ENCODE results near the gene KRT6A. TPM values are rescaled to one million over a fixed set of nuclear protein-coding genes. Genes with fewer than 3 reads are reported as not detected.

The KRT6A gene
- total RNA-seq, 1 donor from 2014 or later, result not detected

DNA sequence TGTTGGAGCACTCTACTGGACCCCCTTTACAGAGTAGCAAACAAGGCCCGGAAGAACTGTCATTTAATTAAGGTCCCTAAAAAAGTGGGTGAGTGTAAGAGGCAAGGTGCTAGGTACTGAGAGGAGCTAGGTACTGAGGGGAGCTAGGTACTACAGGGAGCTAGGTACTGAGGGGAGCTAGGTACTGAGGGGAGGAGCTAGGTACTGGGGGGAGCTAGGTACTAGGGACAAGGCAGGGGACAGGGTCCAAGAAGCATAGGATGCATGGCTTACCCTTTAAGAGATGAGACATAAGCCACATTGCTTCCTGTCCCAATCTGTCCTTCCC is 22.2 kb upstream of the KRT6A start:
- H3K9ac ChIP-seq, result no peak overlapping the region
- Mint-ChIP-seq H3K4me3 (no peak overlapping the region), H3K4me1 (no peaks in the 10 kb centered on the region), H3K27ac (no peak overlapping the region), H3K36me3 (no peaks in the 10 kb centered on the region), H3K27me3 (ENCODE audit: insufficient read depth, low read depth) (peaks cover 5% of the 10 kb centered on the region), H3K9me3 (peaks cover 8% of the 10 kb centered on the region)
- no peak overlapping the region for H3K27ac ChIP-seq
- DNase-seq (ENCODE audit: low spot score), result no peak
- no peaks in the 10 kb centered on the region for H3K79me2 ChIP-seq (ENCODE audit: low read depth)
- H3K4me2 ChIP-seq, result no peak overlapping the region
- H3K9me3 ChIP-seq (ENCODE audit: low read depth), result no peaks in the 10 kb centered on the region
- no peaks in the 10 kb centered on the region for H4K20me1 ChIP-seq (ENCODE audit: low read depth)
- no peaks in the 10 kb centered on the region for H3F3A ChIP-seq (ENCODE audit: low read depth)
- no peak overlapping the region for H3K4me3 ChIP-seq
- H2AFZ ChIP-seq (replicated peaks), result no peak overlapping the region
- no peak for TF ChIP-seq EZH2 (IDR thresholded peaks at IDR 0.05)
- TF ChIP-seq, protein P1, sequence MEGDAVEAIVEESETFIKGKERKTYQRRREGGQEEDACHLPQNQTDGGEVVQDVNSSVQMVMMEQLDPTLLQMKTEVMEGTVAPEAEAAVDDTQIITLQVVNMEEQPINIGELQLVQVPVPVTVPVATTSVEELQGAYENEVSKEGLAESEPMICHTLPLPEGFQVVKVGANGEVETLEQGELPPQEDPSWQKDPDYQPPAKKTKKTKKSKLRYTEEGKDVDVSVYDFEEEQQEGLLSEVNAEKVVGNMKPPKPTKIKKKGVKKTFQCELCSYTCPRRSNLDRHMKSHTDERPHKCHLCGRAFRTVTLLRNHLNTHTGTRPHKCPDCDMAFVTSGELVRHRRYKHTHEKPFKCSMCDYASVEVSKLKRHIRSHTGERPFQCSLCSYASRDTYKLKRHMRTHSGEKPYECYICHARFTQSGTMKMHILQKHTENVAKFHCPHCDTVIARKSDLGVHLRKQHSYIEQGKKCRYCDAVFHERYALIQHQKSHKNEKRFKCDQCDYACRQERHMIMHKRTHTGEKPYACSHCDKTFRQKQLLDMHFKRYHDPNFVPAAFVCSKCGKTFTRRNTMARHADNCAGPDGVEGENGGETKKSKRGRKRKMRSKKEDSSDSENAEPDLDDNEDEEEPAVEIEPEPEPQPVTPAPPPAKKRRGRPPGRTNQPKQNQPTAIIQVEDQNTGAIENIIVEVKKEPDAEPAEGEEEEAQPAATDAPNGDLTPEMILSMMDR (IDR thresholded peaks at IDR 0.05), result no peak
- no peak for TF ChIP-seq EZH2phosphoT487 (IDR thresholded peaks at IDR 0.05)
- no peaks in the 10 kb centered on the region for H3K4me1 ChIP-seq
- no peaks in the 10 kb centered on the region for H3K27me3 ChIP-seq
- H3K36me3 ChIP-seq, result no peaks in the 10 kb centered on the region

DNA sequence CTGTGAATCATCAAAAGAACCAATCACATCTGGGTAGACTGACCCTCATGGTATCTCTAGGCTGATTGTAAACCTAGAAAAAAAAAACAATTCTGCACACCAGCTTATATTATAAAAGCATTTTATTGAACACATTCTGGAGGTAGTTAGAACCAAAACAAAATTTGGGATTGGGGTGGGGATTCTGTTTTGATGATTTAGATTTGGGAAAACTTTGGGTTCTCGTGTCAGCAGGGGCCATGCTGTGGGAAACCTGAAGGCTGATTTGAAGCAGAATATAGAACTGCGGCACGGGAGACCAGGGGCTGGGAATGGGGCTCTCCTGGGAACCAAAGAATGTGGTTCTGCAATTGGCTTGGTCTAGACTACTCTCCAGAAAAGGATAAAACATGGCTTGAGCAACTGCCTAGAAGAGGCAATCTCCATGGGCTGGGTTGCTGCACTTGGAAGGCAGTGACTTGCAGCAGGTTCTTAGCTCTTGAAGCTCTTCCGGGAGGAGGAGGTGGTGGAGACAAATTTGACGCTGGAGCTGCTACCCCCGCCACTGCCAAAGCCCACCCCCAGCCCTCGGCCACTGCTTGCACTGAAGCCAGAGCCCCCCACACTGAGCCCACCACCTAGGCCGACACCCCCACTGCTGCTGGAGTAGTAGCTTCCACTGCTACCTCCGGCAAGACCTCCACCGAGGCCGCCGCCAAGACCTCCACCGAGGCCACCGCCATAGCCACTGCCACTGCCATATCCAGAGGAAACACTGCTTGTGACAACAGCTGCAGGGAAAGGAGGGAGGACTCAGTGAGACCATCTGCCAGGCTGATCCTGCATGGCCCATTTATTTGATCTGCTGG is 21.6 kb upstream of the KRT6A start:
- Histone ChIP-seq H3K27ac (no peak overlapping the region), H3K4me1 (no peaks in the 10 kb centered on the region), H4K20me1 (ENCODE audit: low read depth) (no peaks in the 10 kb centered on the region), H2AFZ (replicated peaks) (no peak overlapping the region), H3K36me3 (no peaks in the 10 kb centered on the region), H3F3A (ENCODE audit: low read depth) (no peaks in the 10 kb centered on the region), H3K27me3 (no peaks in the 10 kb centered on the region), H3K79me2 (ENCODE audit: low read depth) (no peaks in the 10 kb centered on the region), H3K9me3 (ENCODE audit: low read depth) (no peaks in the 10 kb centered on the region), H3K4me2 (no peak overlapping the region), H3K4me3 (no peak overlapping the region), H3K9ac (no peak overlapping the region)
- no peak for DNase-seq (ENCODE audit: low spot score)
- H3K9me3 Mint-ChIP-seq, result peaks cover 10% of the 10 kb centered on the region
- no peaks in the 10 kb centered on the region for H3K4me1 Mint-ChIP-seq
- TF ChIP-seq, protein P1 (IDR thresholded peaks at IDR 0.05), result no peak
- TF ChIP-seq EZH2phosphoT487 (IDR thresholded peaks at IDR 0.05), result no peak
- TF ChIP-seq EZH2 (IDR thresholded peaks at IDR 0.05), result no peak
- H3K4me3 Mint-ChIP-seq, result no peak overlapping the region
- H3K36me3 Mint-ChIP-seq, result no peaks in the 10 kb centered on the region
- peaks cover 5% of the 10 kb centered on the region for H3K27me3 Mint-ChIP-seq (ENCODE audit: insufficient read depth, low read depth)
- no peak overlapping the region for H3K27ac Mint-ChIP-seq

DNA sequence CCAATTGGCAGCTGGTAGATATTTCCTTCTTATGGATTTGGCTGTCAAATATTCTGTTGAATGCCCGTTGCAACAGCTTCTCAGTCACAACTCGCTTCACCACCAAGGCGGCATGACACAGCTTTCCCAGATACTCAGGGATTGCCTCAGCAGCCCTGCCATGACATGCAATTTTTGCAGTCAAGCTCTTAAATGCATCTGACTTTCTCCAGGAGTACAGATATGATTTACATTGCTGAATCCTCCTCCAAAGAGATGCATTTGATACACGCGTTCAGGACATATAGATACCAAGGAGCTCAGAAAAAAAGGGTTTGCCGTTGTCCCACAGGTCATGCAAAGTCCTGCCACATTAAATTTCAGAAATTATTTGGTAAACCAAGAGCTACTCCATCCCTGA is 20.7 kb upstream of the KRT6A start:
- DNase-seq (ENCODE audit: low spot score), result no peak
- Mint-ChIP-seq H3K9me3 (peaks cover 10% of the 10 kb centered on the region), H3K36me3 (no peaks in the 10 kb centered on the region)

More for the DNA sequence above, 20.7 kb upstream of the KRT6A start:
- Histone ChIP-seq H3K79me2 (ENCODE audit: low read depth) (no peaks in the 10 kb centered on the region), H3K4me1 (no peaks in the 10 kb centered on the region), H3K9ac (no peak overlapping the region), H3K36me3 (no peaks in the 10 kb centered on the region), H3F3A (ENCODE audit: low read depth) (no peaks in the 10 kb centered on the region), H2AFZ (replicated peaks) (no peak overlapping the region), H4K20me1 (ENCODE audit: low read depth) (no peaks in the 10 kb centered on the region), H3K9me3 (ENCODE audit: low read depth) (no peaks in the 10 kb centered on the region), H3K4me3 (no peak overlapping the region), H3K4me2 (no peak overlapping the region), H3K27ac (no peak overlapping the region), H3K27me3 (no peaks in the 10 kb centered on the region)
- Mint-ChIP-seq H3K27ac (no peak overlapping the region), H3K4me1 (no peaks in the 10 kb centered on the region), H3K27me3 (ENCODE audit: insufficient read depth, low read depth) (peaks cover 5% of the 10 kb centered on the region), H3K4me3 (no peak overlapping the region)
- no peak for TF ChIP-seq EZH2 (IDR thresholded peaks at IDR 0.05)
- TF ChIP-seq EZH2phosphoT487 (IDR thresholded peaks at IDR 0.05), result no peak
- TF ChIP-seq, protein P1 (IDR thresholded peaks at IDR 0.05), result no peak

All from neural progenitor cell (in vitro differentiated cells).